ENCODE data around the gene GJD3.
A peak's percentile ranks its signal among the peaks of the same experiment; 100 is the strongest.

GJD3 gene

DNA sequence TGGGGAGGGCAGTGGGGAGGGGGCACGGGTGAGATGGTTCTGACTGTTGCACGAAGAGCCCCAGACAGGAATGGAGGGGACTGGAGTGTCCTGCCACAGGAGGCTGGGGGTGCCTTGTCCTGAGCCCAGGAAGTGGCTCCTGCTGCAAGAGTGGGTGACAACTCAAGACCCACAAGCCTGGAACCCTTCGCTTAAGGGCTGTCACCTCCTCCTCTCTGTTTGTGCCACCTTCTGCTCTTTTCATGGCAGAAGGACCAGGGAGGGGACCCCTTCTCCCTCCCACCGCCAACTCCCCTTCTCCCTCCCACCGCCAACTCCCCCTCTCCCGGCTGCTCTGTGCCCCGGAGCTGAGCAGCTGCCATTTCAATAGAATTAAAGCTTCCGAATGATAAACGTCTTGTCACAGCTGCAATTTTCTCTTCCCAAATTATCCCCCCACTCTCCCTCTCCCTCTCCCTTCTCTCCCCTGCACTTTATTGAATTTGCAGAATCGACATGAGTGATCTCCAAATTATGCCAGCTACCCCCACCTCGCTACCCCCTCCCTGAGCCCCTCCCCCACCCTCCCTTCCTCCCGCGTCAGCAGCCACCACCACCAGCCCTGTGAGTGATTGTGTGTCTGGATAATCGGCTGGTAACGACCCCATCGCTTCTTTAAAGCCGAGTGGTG, 13.7 kb downstream of the GJD3 start:
- no peak for DNase-seq

DNA sequence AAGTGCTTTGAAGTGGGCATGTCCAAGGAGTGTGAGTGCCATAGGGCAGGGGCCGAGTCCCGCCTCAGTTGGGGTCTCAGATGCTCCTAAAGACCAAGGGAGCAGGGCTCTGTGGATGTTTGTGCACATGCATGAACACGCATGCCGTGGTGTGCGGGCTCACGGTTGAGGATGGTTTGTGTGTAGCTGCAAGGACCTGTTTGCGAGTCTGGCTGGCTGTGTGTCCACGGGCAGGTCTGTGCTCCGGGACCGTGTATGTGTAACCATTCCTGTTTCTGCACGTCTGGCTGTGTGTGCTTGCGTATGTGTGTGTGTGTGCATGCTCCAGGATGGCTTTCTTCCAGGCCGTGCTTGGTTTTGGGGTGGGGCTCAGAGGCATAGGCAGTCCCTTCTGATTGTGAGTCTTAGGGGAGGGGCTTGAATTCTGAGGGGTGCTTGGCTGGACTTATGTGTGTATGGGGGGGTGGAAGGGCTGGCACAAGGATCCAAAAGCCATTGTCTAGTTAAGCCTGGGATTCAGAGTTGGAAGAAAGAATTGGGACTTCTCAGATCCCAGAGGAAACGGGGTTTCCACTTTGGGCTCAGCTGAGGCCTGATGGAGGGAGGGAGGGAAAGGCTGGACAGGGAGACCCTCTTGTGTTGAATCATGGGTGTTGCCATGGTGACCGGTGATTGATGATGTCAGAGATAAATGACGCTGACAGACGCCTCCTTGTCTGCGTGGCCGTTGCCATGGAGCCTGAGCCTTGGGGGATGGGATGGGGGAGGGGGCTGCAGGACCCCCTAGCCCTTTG, 14.4 kb downstream of the GJD3 start:
- no peak for DNase-seq

GRCh38 chr17:40349477-40349894, 15.1 kb downstream of the GJD3 start:
- DNase-seq, result no peak

DNA sequence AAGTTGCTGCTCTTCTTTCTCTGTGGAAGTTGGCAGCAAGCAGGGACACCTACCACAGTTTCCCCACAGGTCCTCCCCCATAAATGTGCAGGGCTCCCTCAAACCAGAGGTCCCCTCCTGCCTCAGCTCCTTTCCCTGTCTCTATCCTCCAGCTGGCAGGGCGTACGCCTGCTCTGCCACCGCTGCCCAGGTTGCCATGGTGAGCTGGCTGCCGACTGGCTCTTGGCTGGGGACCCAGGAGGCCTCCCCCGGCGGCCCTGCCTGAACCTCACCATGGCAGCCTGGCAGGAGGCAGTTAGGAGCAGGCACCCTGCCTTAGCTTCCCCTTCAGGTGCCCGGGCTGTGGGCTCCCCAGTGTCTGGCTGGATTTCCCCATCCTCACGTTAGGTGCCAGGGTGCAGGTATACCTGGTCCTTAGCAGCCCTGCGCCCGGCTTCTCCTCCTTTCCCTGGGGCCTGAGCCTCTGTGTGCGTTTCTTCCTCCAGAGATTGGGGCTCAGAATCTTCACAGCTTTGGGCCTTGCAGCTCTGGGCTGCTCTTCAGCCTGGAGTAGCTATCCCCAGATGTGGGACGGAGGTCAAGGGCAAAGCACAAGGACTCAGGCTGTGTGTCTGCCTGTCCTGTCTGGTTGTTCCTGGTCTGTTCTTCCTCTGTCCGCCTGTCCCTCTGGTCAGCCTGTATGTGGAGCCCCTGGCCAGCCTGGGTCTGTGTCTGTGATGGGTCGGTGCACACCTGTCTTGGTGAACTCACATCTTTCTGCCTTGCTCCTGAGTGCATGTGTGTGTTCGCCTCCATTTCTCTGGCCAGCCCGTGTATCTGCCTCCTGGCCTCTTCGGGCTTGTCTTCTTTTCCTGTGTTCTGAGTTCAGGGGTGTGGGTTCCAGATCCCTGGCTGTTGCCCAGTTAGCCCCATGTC, 15.7 kb downstream of the GJD3 start:
- no peak for DNase-seq

GRCh38 chr17:40348136-40348504, 16.4 kb downstream of the GJD3 start:
- DNase-seq, result no peak

DNA sequence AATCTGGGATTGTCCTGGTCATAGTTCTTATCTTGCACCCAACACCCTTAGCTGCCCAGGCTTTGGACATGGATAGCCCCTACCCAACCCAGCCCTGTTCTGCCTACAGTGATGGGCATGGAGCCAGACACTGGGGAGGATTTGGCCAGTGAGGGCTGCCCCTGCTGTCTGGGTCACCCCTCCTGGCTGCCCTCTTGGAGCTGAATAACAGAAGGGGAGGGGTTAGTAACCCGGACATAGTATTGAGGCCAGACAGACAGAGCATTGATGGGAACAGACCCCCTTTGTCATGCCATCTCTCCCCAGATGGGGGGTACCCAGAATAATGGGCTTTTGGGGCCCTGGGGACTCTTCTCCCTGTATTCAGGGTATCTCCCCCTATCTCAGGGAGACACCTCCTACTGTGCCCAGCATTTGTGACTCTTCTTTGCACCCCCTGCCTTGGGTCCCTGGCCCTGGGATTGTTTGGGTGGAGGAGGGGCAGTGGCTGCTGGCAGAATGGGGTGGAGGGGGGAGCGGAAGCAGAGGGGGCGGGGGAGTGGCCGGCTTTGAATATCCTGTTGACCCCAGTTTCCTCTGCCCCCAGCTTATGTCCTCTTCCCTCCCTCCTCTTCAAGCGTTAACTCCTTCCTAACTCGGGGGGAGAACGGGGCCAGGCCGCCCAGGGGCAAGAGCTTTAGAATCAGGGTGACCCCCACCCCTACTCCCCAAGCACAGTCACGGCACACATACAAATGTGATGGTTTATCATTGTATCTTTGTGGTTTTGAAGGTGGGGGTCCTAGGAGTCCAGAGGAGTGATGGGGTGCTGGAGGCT, 17.0 kb downstream of the GJD3 start:
- no peak for DNase-seq

DNA sequence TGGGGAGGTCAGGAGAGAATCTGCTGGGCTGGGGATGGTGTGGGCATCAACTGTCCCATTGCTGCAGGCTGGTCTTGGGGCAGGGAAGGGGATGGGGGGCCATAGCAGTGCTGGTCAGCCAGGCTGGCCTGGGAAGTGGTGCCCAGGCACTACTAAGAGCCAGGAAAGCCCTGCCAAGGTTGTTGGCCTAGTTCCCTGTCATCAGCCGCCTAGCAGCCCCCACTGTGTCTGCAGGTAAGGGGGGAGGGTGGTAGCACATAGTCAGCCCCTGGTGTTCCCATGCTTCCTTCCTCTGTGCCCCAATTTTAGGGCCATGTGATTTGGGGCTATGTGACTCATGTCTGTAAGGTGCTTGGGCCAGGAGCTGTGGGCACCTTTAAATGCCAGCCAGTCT, 17.8 kb downstream of the GJD3 start:
- no peak for DNase-seq

DNA sequence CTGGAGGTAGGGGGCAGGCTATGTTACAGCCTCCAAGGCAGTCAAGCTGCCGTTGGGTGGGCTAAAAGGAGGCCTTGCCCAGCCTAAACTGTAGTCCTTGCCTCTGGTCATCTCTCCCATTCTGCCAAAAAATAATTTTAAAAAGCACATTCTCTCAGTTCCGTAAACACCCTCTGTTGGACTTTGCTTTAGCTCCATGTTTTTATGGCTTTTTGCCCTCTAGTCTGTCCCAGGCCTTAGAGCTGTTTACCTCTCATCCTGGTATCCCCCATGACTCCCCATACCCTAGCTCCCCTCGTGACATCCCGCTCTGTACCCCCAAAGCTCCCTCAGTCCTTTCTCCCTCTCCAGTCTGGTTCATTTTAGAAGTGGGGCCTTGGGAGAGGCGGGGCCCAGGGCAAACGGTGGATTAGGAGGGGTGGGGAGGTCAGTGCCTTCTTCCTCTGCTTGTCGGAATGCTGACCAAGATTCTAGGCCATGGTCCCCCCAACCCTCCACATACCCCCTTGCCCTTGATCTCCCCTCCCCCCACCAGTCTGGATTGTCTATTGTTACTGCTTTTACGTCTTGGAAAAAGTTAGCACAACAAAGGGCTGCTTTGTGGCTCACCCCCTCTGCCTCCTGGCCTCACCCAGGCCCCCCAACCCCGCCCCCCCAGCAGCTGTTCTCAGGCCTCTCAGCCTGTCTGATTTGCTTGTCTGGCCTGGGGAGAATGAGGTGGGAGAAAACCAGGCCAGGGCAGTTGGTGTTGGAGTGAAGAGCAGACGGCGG, 18.4 kb downstream of the GJD3 start:
- DNase-seq, result no peak

DNA sequence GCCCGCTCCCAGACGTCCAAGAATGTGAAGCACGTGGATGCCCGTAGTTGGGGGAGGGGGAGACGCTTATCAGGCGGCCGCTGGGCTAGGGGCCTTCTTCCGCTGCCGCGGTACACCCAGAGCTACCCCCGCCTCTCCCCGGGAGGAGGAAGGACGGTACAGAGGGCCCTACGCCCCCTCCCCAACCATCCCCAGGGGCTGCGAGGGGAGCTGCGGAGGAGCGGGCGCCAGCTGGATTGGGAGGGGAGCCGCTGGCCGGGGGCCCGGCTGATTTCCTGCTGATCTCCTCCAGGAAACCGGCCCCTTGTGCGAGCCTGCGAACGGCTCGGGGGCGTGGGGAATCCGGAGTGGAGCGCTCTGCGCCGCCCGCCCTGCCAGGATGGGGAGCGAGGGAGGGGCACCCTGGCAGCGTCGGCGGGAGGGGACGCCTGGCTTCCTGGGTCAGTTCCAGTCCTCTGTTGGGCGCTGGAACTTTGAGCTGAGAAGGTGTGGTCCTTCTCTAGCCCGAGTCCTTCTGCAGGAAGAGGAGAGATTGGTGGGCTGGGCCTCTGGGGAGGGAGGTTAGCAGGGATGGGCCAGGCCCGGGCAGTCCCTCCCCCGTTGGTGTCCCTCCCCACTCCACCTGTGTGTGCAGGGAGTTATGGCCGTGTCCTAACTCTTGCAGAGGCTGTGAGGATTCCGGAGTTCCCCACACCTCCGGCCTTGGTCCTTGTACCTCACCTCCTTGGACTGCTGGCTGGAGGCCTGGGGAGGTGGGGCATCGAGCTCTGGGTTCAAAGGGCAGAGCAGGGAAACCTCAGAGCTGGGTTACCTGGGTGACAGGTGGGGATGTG, 19.2 kb downstream of the GJD3 start:
- DNase-seq, result no peak

DNA sequence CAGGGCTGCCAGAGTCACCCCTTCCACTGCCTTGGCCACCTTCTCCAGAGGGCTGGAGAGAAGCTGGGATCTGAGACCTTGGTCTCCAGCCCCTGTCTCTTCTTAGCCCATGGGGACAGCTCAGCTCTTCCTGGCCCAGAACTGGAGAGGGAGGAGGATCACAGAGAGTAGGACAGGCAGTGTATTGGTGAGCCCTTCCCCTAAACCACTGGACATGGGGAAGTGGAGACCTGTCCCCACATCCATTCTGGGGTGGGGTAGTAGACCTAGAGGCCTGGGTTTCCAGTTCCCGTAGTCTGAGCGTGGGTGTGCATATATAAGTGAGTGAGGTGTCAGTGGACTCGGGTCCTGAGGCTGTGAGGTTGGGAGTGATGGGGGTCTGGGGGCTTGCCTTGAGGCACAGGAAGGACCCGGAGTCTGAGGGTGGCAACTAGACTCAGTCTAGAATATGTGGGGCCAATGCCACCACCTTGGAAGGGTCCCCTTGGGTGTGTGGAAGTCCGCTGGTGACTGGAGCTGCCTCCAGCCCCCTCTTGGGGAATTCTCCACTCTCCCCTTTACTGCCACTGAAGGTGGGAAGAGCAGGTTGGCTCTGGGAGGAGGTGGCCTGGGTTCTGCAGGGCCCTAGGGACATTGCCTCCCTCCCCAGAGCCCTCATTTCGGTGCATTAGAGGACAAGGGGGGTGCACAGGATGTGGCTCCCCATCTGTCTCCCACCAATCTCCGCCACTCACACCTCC, 19.9 kb downstream of the GJD3 start:
- no peak for DNase-seq

DNA sequence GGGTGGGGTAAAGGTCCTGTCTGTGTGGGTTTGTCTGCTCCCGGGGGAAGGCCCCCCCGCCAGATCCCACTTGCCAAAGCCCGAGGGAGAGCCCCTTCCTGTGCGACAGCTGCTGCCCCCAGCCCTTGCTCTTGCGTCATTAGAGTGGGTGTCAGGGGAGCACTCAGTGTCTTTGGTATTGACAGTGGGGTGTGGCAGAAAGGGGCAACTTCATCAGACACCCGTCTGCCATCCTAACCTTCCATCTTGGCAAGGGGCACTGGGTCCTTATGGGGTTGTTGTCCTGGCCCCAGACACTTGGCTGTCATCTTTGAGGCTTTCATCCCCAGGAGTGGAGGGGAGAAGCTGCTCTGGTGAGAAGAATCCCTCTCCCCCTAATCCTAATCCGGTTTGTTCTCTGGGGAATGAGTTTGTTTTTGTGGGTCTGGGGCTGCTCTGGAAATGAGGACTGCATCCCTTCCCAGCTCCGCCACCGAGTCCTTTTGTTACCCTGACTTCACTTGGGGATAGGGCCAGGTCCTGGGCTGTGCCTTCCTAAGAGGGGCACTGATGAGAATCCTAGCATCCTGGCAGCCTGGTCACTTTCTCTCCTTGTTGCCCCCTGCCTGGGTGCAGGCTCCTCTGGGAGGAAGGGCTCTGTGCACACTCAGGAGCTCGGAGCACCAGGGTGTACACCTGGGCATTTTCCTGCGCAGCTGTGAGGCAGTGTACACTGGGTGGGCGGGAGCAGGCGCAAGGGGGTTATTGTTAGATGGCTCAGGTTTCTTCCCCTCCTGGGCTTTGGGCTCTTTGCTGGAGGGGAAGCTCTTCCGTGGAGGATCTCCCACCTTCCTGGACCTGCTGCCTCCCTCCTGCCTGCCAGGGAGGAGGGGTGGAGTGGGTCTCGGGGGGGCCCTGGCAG, 21.1 kb downstream of the GJD3 start:
- DNase-seq, result no peak

DNA sequence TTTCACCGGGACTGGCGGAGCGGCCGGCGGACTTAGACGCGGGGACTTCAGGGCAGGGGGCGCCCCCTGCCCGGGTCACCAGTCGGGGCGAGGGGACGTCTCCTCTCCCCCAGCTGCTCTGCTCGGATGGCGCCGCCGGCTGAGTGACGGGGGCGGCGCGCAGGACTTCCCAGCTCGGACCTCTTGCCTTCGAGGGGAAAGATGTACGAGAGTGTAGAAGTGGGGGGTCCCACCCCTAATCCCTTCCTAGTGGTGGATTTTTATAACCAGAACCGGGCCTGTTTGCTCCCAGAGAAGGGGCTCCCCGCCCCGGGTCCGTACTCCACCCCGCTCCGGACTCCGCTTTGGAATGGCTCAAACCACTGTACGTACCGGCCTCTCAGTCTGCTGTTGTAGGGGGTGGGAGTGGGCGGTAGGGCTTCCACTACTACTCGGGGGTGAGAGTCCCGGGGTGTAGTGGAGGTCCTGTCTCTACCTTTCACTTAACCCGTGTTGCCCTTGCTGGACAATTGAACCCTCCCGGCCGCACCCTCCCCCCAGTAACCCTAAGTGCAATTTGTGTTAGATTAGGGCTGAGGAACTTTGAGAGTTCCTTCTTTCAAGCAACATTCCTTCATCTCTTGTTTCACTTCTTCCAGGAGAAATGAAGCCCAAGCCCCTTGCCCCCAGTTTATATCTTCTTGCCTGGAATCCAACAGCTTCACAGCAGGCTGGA, 21.9 kb downstream of the GJD3 start:
- no peak for DNase-seq

GRCh38 chr17:40341808-40342503, 22.6 kb downstream of the GJD3 start:
- DNase-seq, result no peak

GRCh38 chr17:40340880-40341807, 23.4 kb downstream of the GJD3 start:
- peak; percentile 57 to 86 (median 70) for DNase-seq

DNA sequence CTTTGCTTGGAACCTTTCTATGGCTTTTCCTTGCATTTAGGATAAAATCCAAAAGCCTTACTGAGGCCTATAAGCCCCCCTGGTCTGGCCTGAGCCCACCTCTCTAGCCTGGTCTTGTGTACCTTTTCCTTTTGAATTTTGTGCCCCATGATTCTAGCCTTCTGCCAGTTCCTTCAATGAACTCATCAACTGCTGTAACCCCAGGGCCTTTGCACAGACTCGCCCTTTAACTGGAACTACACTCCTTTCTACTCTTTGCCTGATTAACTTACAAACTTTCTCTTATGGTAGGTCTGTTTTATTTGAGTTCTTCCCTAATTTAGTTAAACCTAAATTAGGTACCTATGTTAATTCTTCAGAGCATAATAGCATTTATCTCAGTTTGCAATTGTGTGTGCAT, 24.2 kb downstream of the GJD3 start:
- no peak for DNase-seq

DNA sequence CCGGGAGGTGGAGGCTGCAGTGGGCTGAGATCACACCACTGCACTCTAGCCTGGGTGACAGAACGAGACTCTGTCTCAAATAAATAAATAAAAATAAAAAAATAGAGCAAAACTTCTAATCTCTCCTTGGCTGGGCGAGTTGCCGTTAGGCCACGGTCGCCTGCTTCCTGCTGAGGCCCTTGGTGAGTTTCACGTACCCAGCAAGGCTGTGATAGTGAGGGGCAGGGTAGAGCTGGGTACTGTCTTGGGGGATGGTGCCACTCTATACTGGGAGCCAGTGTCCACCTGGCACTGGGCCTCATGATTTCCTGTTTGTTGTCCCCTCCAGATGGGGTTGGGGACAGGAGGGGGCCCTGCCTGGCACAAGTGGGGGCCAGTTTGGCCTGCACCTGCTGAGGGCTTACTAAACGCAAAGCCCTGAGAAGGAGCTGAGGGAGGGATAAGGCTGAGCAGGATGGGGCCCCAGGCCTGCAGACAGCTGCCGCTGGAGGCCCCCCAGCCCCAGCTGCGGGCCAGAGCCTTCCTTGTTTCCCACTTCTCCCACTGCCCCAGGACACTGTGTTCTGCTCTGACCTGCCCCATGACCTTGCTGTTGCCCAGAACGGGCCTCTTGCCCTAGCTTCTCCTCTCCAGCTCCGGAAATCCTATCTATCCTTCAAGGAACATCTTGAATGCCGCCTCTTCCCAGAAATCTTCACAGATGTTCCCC, 25.4 kb downstream of the GJD3 start:
- no peak for DNase-seq

All from activated CD4-positive, CD25-positive, alpha-beta regulatory T cell (primary cell).